GM18505 (cell line): ENCODE data around the gene GLTP.
A peak's percentile ranks its signal among the peaks of the same experiment; 100 is the strongest.
"Not testable (repeated sequence)": the region's sequence is repeated elsewhere in the genome, so short reads cannot be mapped to it uniquely, and the experiment has no call there.

ENCODE experiments used
- ATAC-seq: cut with Tn5 transposase; IDR thresholded peaks from one replicate; pipeline ENCODE4 v1.9.1; 2021; ENCODE audit not compliant: unreplicated experiment
- POLR2A ChIP-seq: IDR thresholded peaks from 4 replicates; pipeline ENCODE4 v1.6.1; 2011; ENCODE audit warnings: borderline replicate concordance; ENCODE audit not compliant: insufficient read depth, insufficient read length; ENCODE audit errors: extremely low read depth

The GLTP gene

DNA sequence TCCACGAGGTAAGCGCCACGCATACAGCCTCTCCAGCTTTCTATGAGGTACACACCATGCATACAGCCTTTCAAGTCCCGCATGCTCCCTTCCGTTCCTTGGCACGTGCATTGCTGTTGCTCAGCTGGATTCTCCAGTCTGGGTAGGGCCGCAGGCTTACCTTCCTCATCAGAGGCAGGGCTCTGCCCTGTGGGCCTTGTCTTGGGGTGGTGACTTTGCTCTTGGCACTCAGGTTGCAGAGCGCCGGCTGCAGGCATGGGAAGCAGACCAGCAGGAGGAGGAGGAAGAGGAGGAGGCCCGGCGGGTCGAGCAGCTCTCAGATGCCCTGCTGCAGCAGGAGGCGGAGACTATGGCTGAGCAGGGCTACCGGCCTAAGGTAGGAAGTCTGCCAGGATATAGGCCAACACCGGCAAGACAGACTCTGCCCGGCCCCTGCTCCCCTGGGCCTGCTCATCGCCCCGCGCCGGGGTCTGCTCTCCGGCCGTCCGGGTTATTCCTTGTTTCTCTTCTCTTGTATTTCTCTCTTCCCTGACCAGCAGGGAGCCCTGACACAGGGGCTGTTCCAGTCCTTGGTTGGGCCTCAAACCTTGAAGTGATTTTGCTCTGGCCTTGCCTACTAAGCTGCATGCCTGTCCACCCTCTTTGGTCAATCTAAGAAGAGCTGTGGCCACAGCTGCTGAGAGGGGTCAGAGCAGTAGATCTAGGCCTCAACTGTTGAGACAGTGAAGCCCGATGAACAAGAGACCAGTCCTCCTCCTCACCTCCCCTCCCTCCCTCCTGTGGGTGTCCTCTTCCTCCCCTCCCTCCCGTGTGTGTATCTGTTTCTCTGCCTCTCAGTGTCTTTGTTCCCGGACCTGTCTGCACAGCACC lies 35.1 kb upstream of the GLTP start:
- TF ChIP-seq POLR2A = no peak
- no peak for ATAC-seq

GRCh38 chr12:109914461-109914860 lies 34.1 kb upstream of the GLTP start:
- TF ChIP-seq POLR2A = no peak

DNA sequence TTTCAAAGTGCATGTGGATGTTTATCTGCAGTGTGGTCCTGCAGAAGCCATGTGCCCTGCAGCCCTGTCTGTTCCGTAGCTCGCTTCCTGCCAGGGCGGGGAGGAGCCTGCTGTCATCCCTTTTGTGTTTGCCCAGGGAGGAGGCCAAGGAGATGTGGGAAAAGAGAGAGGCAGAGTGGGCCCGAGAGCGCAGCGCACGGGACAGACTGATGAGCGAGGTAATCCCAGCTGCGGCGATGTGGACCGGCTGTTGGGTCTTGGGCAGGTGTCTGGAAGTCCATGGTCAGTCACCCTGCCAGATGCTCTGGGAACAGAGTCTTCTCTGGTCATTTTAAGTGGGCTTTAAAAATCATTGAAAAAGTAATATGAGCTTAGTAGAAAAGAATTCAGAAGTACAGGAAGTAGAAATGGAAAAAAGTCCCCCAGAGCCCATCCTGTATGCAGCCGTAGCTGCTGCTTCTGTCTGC lies 32.5 kb upstream of the GLTP start:
- no peak for ATAC-seq
- TF ChIP-seq POLR2A = no peak

More at GRCh38 chr12:109914461-109914860, 34.1 kb upstream of the GLTP start:
- ATAC-seq = no peak

DNA sequence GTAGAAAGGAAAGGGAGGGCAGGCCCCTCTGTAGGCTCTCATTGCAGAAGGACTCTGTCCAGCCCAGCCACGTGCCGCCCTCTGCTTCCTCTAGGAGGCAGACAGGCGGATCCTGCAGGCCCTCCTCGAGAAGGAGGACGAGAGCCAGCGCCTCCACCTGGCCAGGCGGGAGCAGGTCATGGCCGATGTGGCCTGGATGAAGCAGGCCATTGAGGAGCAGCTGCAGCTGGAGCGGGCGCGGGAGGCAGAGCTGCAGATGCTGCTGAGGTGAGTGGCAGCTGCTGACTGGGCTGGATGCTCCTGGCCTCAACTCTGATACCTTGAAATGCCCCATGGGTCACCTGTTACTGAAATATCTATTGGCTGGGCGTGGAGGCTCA lies 30.6 kb upstream of the GLTP start:
- no peak for TF ChIP-seq POLR2A
- no peak for ATAC-seq

GRCh38 chr12:109910254-109910968 lies 30.1 kb upstream of the GLTP start:
- TF ChIP-seq POLR2A = no peak
- no peak for ATAC-seq

GRCh38 chr12:109905301-109905700 lies 25.0 kb upstream of the GLTP start:
- ATAC-seq = no peak
- no peak for TF ChIP-seq POLR2A

GRCh38 chr12:109902891-109903418 lies 22.6 kb upstream of the GLTP start:
- no peak for ATAC-seq
- TF ChIP-seq POLR2A = no peak

DNA sequence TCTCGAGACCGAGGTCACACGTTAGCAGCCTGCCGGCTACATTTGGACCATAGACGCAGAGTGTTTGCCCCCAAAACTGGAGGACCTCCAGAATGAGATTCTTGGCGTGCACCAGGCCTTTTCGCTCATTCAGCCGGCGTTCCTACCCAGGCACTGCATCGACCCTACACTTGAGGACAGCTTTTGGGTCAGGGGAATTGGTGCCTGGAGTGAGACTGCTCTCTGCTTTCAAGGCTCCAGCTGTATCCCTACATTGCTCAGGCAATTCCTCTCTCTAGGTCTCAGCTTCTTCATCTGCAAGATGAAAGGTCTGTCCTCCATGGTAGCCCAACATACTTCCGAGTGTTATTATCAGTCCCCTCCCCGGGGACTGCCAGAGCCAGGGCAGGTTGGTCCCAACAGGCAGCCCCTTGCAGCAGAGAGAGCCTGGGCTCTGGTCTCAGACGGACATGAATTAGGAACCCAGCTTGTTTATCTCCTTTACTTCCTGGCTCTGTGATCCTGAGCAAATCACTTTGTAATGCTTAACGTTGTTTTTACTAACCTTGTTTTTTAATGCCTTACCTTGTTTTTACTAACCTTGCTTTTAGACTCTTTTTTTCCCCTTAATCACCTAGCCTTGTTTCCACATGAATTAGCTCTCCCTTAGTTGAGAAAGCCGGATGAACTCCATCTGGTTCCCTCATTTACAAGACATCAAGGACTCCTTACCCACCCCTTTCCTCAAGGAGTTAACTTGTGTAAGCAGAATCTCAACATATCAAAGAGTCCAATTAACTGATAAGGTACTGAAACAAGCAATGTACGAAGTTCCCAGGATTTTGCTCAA lies 20.6 kb upstream of the GLTP start:
- no peak for TF ChIP-seq POLR2A
- ATAC-seq = no peak

GRCh38 chr12:109899783-109900751 lies 19.7 kb upstream of the GLTP start, which contains the start of gene TCHP:
TSS of gene TCHP (plus strand) at chr12:109900274. CDS start at chr12:109903027, 2,753 bp downstream.
- TF ChIP-seq POLR2A = peak; percentile 70
- ATAC-seq = peak; percentile 73

DNA sequence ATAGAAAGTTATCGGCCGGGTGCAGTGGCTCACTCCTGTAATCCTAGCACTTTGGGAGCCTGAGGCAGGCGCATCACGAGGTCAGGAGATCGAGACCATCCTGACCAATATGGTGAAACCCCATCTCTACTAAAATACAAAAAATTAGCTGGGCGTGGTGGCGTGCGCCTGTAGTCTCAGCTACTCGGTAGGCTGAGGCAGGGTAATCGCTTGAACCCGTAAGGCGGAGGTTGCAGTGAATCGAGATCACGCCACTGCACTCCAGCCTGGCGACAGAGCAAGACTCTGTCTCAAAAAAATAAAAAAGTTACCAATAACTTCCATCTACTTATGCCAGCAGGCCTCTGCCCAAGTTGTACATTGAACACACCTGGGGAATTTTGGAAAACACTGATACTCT lies 19.0 kb upstream of the GLTP start:
- ATAC-seq = not testable (repeated sequence)

DNA sequence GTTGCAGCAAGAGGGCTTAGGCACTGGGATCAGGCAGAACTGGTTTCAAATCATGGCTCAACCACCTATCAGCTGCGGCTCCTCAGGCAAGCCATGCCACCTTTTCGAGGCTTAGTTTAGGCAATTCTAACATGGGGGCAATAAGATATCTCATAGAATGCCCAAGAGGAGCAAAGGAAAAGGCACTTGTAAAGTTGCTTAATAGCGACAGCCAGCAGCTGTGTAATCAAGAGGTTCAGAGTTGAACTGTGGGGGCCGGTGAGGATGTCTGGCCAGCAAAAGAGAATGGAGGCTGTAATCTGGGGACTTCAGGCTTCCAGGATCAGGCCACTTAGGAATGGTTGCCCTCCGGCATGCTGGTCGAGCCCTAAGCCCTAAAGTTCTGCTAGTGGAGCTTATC lies 16.7 kb upstream of the GLTP start:
- TF ChIP-seq POLR2A = no peak
- ATAC-seq = no peak

GRCh38 chr12:109896188-109896587 lies 15.8 kb upstream of the GLTP start:
- TF ChIP-seq POLR2A = no peak
- no peak for ATAC-seq
